Ishikawa (cell line): ENCODE results near the gene UTS2R.

Source experiments
- CEBPB ChIP-seq: IDR thresholded peaks from 2 replicates; pipeline ENCODE4 v1.6.1; 2012
- TEAD4 ChIP-seq: IDR thresholded peaks from 2 replicates; pipeline ENCODE4 v1.6.1; 2012
- USF1 ChIP-seq: IDR thresholded peaks from 2 replicates; pipeline ENCODE4 v1.6.1; 2012

DNA sequence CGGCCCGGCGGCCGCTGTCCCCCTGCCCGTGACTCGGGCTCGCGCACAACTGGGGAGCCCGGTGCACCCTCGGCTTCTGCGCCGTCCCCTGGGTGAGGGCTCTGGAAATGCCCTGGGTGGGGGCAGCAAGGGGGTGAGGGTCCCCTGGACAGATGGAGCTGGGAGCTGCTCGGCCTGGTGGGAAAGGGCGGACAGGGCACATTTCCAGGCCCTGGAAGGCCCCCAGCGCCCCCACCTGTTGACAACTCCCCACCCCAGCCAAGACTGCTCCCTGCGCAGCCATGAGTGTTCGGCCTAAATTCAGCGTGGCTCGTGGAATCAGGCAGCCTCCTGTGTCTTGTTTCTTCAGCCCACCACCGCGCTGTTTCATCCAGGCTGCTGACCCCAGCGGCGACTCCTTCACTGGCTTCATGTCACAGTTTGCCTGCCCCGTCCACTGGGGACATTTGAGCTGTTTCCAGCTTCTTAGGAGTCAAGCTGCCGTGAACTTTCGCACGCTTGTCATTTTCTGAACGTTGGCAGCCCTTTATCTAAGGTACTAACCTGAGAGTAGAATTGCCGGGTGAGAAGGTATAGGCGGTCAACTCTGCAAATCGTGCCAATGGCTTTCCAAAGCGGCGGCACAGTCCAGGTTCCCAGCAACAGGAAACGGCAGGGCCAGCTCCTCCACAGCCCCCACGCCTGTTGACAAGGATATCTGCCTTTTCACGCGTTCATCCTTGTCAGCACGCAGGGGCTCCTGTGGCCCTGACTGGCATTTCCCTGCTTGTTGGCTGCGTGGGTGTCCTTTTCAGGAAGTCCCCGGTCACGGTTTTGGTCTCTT, 895 bp downstream of the UTS2R start:
- TF ChIP-seq CEBPB (no peak), USF1 (no peak), TEAD4 (no peak)
